HG03469 (cell line): ENCODE results near the gene SLC8A1.

Source experiments
- ATAC-seq: cut with Tn5 transposase; IDR thresholded peaks from one replicate; pipeline ENCODE4 v1.9.1; 2021; ENCODE audit warnings: mild to moderate bottlenecking, moderate library complexity, moderate number of reproducible peaks; ENCODE audit not compliant: unreplicated experiment

Gene SLC8A1

GRCh38 chr2:40248294-40248693 is 203.6 kb downstream of the SLC8A1 start:
- no peak for ATAC-seq

DNA sequence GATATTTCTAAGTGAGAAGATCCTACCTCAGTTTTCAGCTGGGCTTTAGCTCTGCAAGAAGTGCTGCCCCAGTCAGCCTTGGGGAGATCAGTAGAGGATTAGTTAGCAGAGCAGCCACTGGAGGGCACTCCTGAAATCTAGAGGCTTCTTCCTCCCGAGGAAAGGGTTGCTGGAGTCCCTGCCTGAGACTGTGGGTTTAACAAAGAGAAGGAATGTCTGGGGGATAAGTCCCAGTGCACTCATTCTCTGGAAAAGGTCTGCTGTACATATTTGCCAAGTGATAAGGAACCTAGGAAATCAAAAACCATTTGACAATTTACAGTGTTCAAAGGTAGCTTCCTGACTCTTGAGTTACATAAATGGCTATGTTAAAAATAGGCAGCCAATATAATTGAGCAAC is 207.2 kb downstream of the SLC8A1 start:
- no peak for ATAC-seq

DNA sequence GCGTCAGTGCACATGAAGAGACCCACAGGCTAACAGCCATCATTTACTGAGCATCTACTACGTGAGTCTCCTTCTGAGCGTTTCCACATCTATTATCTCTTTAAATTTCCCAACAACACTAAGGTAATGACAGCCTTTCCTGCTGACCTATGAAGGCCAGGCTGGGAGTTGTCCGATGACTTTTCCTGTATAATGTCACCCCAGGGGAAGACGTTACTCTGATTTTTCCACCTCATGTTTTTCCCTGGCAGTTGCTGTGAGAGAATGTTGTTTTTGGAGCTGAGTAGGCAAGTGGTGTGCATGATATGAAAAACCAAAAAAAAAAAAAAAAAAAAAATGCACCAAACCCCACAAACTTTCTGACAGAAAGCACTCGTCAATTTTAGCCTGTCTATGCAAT is 207.6 kb downstream of the SLC8A1 start:
- ATAC-seq: no peak

DNA sequence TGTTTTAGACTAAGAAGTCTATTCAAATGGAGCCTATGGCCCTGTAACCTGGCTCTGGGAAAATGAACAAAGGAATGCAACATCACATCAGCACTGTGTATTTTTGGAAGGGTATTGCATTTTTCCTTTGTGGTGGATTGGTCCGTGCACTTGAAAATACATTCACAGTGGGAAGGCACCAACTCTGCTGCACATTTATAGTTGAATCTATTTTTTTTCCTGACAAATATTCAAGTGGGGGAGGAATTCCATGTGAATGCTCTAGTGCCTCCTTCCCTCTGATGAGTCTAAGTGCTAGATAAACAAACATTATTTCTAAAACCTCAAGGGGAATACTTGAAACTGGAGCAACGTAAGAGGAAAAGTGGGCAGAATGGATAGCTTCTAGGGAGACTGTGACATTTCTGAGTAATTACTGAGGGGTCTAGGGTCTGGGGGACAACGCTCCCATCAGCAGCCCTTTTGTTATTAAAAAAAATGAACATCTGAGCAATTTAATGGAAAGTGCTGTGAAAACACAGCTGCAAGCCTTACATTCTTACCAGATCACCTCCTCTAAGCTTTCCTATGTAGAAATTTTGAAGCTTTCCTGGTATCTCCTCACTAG is 208.2 kb downstream of the SLC8A1 start:
- no peak for ATAC-seq

DNA sequence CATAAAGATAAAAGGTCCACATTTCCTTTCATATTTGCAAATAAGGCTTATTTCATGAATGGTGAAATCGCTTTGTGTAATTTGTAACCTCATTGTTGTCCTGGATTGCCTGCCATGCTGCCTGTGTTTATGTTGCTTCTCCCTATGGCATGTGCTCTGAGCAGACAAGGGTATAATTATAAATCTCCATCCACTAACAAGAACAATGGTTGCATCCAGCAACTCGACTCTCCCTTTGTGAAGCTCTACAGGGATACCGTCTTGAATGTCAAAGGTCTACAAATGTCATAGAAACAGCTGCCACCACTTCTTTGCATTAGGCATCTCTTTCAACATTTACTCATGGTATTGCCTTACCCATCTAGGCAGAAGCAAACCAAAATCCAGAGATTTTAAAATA is 209.6 kb downstream of the SLC8A1 start:
- no peak for ATAC-seq

DNA sequence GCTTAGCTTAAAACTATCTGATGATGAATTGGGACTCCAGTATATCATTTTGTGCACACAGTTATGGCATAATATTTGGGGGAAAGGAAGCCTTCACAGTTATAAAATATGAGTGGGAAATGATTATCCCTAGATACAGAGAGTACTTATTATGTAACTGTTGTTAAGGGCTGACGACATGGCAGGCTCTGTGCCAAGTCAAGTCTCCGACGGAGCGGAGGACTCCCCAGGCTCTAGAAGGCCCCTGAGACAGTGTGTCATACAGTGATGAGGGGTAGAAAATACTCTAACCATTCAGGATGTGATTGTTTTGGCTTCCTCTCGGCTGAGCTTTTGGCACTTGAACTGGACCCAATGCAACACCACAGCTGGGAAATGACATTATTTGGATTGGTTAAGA is 211.8 kb downstream of the SLC8A1 start:
- ATAC-seq: no peak

- ATAC-seq: no peak
Observed at GRCh38 chr2:40230707-40231432, 221.0 kb downstream of the SLC8A1 start.

DNA sequence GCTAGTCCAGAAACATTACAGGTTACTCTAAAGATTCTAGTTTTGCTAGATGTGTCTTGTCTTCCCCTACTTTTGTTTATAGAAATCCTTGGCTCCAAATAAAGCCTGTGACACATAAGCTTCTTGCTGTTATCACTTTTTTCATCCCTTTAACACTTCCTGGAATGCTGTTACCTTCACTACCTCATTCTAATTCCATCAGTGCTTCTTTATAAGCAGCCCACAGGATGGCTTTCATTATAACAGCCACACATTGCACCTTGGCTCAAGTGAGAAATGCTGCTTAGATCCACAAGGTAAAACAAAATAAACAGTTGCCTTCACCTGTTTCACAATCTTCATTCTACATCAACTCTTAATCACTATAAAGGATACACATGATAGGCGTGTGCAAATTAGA is 221.7 kb downstream of the SLC8A1 start:
- ATAC-seq: no peak

GRCh38 chr2:40228310-40228709 is 223.6 kb downstream of the SLC8A1 start:
- ATAC-seq: no peak

GRCh38 chr2:40227210-40227609 is 224.7 kb downstream of the SLC8A1 start:
- no peak for ATAC-seq

DNA sequence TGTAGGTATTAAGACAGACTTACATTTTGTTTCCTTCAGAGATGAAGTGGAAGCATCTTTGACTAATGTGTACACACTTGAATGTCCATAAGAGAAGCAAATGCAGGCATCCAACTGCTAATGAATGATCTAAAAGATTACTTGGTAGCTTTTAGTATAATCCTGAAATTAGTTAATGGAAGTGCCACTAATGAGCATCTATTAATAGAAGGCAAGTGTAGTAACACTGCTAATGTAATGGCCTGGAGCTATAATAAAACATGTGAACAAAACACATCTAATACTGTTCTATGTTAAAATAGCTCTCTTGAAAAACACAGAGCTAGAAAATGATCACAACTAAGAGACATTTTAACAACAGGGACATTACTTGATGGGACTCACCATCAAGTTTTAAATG is 225.3 kb downstream of the SLC8A1 start:
- no peak for ATAC-seq

DNA sequence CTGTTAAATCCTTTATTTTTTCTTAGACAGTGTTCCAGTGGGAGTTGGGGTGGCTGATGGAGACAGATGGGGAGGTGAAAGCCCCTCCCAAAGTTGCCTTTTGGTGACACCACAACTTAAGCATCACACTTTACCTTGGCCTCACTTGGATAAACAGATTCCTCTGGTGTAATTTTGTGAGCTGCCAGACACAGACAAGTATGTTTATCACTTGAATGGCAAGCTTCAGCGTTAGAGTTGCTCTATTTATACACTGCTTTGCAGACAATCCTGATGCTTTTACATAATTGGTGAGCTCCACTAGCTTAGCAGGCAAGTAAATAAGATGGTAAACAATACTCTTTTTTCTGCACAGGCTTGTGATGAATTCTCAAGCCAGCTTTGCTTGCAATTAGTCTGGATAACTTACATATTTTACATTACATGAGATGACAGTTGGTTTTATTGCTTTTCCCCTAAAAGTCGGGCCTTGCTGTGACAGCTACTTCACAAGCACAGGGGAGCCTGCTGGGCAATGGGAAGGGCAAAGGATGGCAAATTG is 226.2 kb downstream of the SLC8A1 start:
- no peak for ATAC-seq

- no peak for ATAC-seq
Observed at GRCh38 chr2:40224318-40224717, 227.6 kb downstream of the SLC8A1 start.

GRCh38 chr2:40220177-40220925 is 231.5 kb downstream of the SLC8A1 start:
- ATAC-seq: no peak

DNA sequence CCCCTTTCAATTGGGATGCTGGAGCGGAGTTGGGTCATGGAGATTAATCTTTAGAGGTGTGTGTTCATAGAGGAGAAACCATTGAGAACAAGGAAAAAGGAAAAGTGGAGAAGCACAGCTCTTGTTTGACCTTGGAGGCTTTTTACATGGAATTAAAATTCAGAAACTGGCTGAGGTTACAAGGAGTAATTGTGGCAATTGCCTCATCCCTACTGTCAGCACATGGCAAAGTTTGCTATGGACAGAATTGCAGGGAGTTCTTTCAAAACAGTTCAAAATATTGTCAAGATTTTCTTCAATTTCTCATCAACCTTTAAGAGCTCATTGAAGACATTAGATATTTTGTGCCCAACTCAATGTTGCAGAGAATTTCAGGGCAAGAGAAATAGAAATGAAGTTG is 232.7 kb downstream of the SLC8A1 start:
- no peak for ATAC-seq

GRCh38 chr2:40218679-40219078 is 233.2 kb downstream of the SLC8A1 start:
- ATAC-seq: peak; percentile 90

- ATAC-seq: no peak
Observed at GRCh38 chr2:40213619-40214018, 238.3 kb downstream of the SLC8A1 start.

GRCh38 chr2:40213071-40213470 is 238.8 kb downstream of the SLC8A1 start:
- ATAC-seq: no peak

GRCh38 chr2:40210968-40211353 is 240.9 kb downstream of the SLC8A1 start:
- ATAC-seq: no peak

- ATAC-seq: no peak
Observed at GRCh38 chr2:40210344-40210967, 241.4 kb downstream of the SLC8A1 start.

- no peak for ATAC-seq
Observed at GRCh38 chr2:40209761-40210160, 242.1 kb downstream of the SLC8A1 start.
